ENCODE measurements around the gene ZNF79.

DNA sequence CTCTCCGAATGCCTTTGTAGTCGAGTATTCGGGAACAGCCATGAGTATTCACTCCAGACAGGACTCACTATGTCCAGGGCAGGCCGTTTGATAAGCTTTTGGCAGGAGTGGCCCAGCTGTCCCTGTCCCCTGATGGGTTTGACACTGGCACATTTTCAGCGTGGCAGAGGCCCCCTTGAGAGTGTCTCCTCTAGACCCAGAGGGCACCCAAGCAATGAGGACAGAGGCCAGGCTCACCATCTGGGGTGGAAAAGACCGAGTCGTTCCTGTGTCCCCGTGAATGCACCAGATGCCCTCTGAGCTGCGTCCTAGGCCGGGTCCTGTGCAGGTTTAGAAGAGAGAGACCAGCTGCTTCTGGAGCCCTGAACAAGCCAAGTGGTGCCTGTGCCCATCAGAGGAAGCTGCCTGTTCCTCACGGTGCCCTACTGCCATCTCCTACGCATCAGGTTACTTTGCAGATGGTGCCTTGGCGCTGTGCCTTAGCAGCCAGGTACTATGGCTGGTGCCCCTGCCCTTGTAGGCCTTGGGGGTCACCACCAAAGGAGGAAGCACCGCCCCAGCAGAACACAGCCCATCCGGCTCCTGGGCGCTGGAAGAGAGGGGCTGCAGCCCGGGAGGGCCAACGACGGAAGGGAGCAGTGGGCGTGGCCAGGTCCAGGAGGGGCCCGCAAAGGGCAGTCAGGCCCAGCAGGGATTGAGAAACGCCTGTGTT is 69.6 kb downstream of the ZNF79 start:
- TF ChIP-seq, protein P1, sequence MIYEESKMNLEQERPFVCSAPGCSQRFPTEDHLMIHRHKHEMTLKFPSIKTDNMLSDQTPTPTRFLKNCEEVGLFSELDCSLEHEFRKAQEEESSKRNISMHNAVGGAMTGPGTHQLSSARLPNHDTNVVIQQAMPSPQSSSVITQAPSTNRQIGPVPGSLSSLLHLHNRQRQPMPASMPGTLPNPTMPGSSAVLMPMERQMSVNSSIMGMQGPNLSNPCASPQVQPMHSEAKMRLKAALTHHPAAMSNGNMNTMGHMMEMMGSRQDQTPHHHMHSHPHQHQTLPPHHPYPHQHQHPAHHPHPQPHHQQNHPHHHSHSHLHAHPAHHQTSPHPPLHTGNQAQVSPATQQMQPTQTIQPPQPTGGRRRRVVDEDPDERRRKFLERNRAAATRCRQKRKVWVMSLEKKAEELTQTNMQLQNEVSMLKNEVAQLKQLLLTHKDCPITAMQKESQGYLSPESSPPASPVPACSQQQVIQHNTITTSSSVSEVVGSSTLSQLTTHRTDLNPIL (CRISPR knock-in tag; IDR thresholded peaks at IDR 0.05; ENCODE audit: low read depth) = no peak
- TF ChIP-seq ZFP30 (CRISPR knock-in tag; IDR thresholded peaks at IDR 0.05) (no peak), TOX (CRISPR knock-in tag; IDR thresholded peaks at IDR 0.05; ENCODE audit: borderline replicate concordance) (no peak), PPARA (CRISPR knock-in tag; IDR thresholded peaks at IDR 0.05; ENCODE audit: borderline replicate concordance) (no peak), RARB (CRISPR knock-in tag; IDR thresholded peaks at IDR 0.05) (no peak), GLIS3 (CRISPR knock-in tag; IDR thresholded peaks at IDR 0.05) (no peak), ZFP3 (CRISPR knock-in tag; IDR thresholded peaks at IDR 0.05) (no peak), TCF4 (CRISPR knock-in tag; IDR thresholded peaks at IDR 0.05; ENCODE audit: borderline replicate concordance) (no peak), ARNTL (CRISPR knock-in tag; IDR thresholded peaks at IDR 0.05; ENCODE audit: borderline replicate concordance, low read depth) (no peak)

Measured in SK-N-SH treated with all-trans-retinoic acid at 6 μM for 48 hours (cell line).